PC-3 (cell line): ENCODE results near the gene KCNC3. TPM values are rescaled to one million over a fixed set of nuclear protein-coding genes. Genes with fewer than 3 reads are reported as not detected.
"Not testable (repeated sequence)": the region's sequence is repeated elsewhere in the genome, so short reads cannot be mapped to it uniquely, and the experiment has no call there.

Source experiments
- ATAC-seq: fragments of 200-7000 bp; cut with Tn5 transposase; 2 replicates; pipeline ENCODE4 v1.9.1; 2020; ENCODE audit warnings: mild to moderate bottlenecking, moderate library complexity
- BruUV-seq: library from RNA; stranded (reverse); fragments of 400-500 nt; replicated peaks from 2 replicates; lab custom pipeline; 2021; lab: Mats Ljungman, UMichigan
- CTCF ChIA-PET: fragments of 300-600 bp; sonication (Branson Sonifier 250); formaldehyde crosslinking; loops from one replicate; lab custom pipeline; 2022; ENCODE audit warnings: antibody characterized with exemption; lab: Charles Lee
- POLR2A ChIA-PET: fragments of 300-600 bp; sonication (Branson Sonifier 250); formaldehyde crosslinking; loops from one replicate; lab custom pipeline; 2022; ENCODE audit warnings: antibody characterized with exemption; ENCODE audit not compliant: unreplicated experiment; lab: Charles Lee
- DNase-seq: peaks from one replicate; pipeline ENCODE4 v3.0.0-alpha.2; 2015
- H2AFZ ChIP-seq: fragments of 300-600 bp; sonication (generic); 2 replicates; pipeline ENCODE4 v1.6.0; 2016; ENCODE audit warnings: antibody characterized with exemption, low read length
- H3F3A ChIP-seq: fragments of 300-600 bp; sonication (generic); one replicate; pipeline ENCODE4 v1.6.0; 2017; ENCODE audit warnings: antibody characterized with exemption, low read length, control low read depth, mild to moderate bottlenecking; ENCODE audit not compliant: unreplicated experiment
- H3K27ac ChIP-seq: fragments of 300-600 bp; sonication (generic); 2 replicates; pipeline ENCODE4 v1.5.1; 2016; ENCODE audit warnings: mild to moderate bottlenecking, low read length
- H3K27me3 ChIP-seq: fragments of 300-600 bp; sonication (generic); 2 replicates; pipeline ENCODE4 v1.6.1; 2016; ENCODE audit warnings: low read length, mixed read lengths
- H3K36me3 ChIP-seq: fragments of 300-600 bp; sonication (generic); 2 replicates; pipeline ENCODE4 v1.6.1; 2016; ENCODE audit warnings: low read depth, mixed run types, low read length, mixed read lengths
- H3K4me1 ChIP-seq: fragments of 300-600 bp; sonication (generic); 2 replicates; pipeline ENCODE4 v1.5.1; 2016; ENCODE audit warnings: low read length; ENCODE audit not compliant: insufficient read depth
- H3K4me2 ChIP-seq: fragments of 300-600 bp; sonication (generic); 2 replicates; pipeline ENCODE4 v1.6.0; 2016; ENCODE audit warnings: low read length
- H3K4me3 ChIP-seq: fragments of 300-600 bp; sonication (generic); 2 replicates; pipeline ENCODE4 v1.5.1; 2016; ENCODE audit warnings: mild to moderate bottlenecking, low read length, mixed read lengths
- H3K79me2 ChIP-seq: fragments of 300-600 bp; sonication (generic); 2 replicates; pipeline ENCODE4 v1.6.1; 2017; ENCODE audit warnings: low read length, mixed read lengths
- H3K9ac ChIP-seq: fragments of 300-600 bp; sonication (generic); 2 replicates; pipeline ENCODE4 v1.6.0; 2016; ENCODE audit warnings: mild to moderate bottlenecking, low read length
- H3K9me2 ChIP-seq: fragments of 300-600 bp; sonication (generic); replicated peaks from 2 replicates; pipeline ENCODE4 v1.6.1; 2016; ENCODE audit warnings: mixed run types, low read length, mixed read lengths
- H3K9me3 ChIP-seq: fragments of 300-600 bp; sonication (generic); 2 replicates; pipeline ENCODE4 v1.6.1; 2016; ENCODE audit warnings: low read length, mixed read lengths
- H4K20me1 ChIP-seq: fragments of 300-600 bp; sonication (generic); 2 replicates; pipeline ENCODE4 v1.6.1; 2016; ENCODE audit warnings: low read length, mixed read lengths
- CTCF ChIP-seq: fragments of 300-600 bp; sonication (generic); conservative IDR thresholded peaks from 2 replicates; pipeline ENCODE4 v1.5.1; 2017; ENCODE audit warnings: antibody characterized with exemption, low read depth, mild to moderate bottlenecking, low read length
- EZH2 ChIP-seq: fragments of 300-600 bp; sonication (generic); IDR thresholded peaks from one replicate; pipeline ENCODE4 v1.6.1; 2017; ENCODE audit warnings: antibody characterized with exemption, mild to moderate bottlenecking, low read length; ENCODE audit not compliant: unreplicated experiment
- EZH2phosphoT487 ChIP-seq: fragments of 300-600 bp; sonication (generic); IDR thresholded peaks from 2 replicates; pipeline ENCODE4 v1.6.1; 2018; ENCODE audit warnings: mild to moderate bottlenecking, antibody characterized with exemption, low read length, borderline replicate concordance
- intact Hi-C: fragments of 100-400 bp; cut with micrococcal nuclease; formaldehyde crosslinking; loops from 2 replicates; pipeline ENCODE4 v1.9.0; 2023
- total RNA-seq: library from RNA; depleted of rRNA; stranded (reverse); fragments of >200 nt; gene quantifications from 2 replicates; pipeline ENCODE4 v1.2.3, GENCODE V29; 2014

The KCNC3 gene
- total RNA-seq, 1 experiment from 2014 or later: 3.1 TPM

- Histone ChIP-seq H3K79me2 (no peaks in the 10 kb centered on the region), H3F3A (no peaks in the 10 kb centered on the region), H3K4me2 (peak overlapping the region; percentile 79), H3K27me3 (no peaks in the 10 kb centered on the region), H2AFZ (peak overlapping the region; percentile 79), H3K9ac (no peak overlapping the region), H3K27ac (no peak overlapping the region), H3K9me3 (no peaks in the 10 kb centered on the region), H3K4me3 (peak overlapping the region; percentile 60; the same call in 1 of the 2 replicates), H4K20me1 (no peaks in the 10 kb centered on the region), H3K9me2 (no peaks in the 10 kb centered on the region), H3K36me3 (no peaks in the 10 kb centered on the region), H3K4me1 (no peaks in the 10 kb centered on the region; the same call in 1 of the 2 replicates)
- no TSS peak for BruUV-seq
- POLR2A ChIA-PET: no interaction called here
- no peak for ATAC-seq
- intact Hi-C loops: loop anchor here (1.0 kb wide), 3 partner anchors 104 to 427 kb away; no protein-coding TSS in a partner anchor
- TF ChIP-seq EZH2phosphoT487 (no peak), CTCF (no peak), EZH2 (no peak)
- CTCF ChIA-PET: interaction anchor here (0.6 to 1.4 kb wide), 4 partner anchors 28 to 664 kb away, joined by 4 to 8 read pairs (median 4); partner anchors contain the start of gene KCNC3
- no peak for DNase-seq
Observed at GRCh38 chr19:50356691-50357177, 27.6 kb upstream of the KCNC3 start.

- H3K36me3 ChIP-seq, DNase-seq, H3K4me1 ChIP-seq, H3K4me3 ChIP-seq, POLR2A ChIA-PET, H3K79me2 ChIP-seq, H2AFZ ChIP-seq, H3K4me2 ChIP-seq, H3K9me3 ChIP-seq, H3K9me2 ChIP-seq, H3K27ac ChIP-seq, H3F3A ChIP-seq, intact Hi-C loops, H4K20me1 ChIP-seq, H3K27me3 ChIP-seq, ATAC-seq, BruUV-seq, H3K9ac ChIP-seq: not testable (repeated sequence)
- CTCF ChIA-PET: interaction anchor here (0.7 kb wide), 1 partner anchor 99 kb away, joined by 5 read pairs; no protein-coding TSS in a partner anchor
Observed at GRCh38 chr19:50353487-50353880, 24.3 kb upstream of the KCNC3 start.

- Histone ChIP-seq H3K9me2 (no peaks in the 10 kb centered on the region), H3K79me2 (no peaks in the 10 kb centered on the region), H2AFZ (no peak overlapping the region), H3K27ac (no peak overlapping the region), H3K9me3 (no peaks in the 10 kb centered on the region), H4K20me1 (no peaks in the 10 kb centered on the region), H3K4me3 (no peak overlapping the region), H3K4me2 (no peak overlapping the region), H3K27me3 (no peaks in the 10 kb centered on the region), H3K9ac (no peak overlapping the region), H3K4me1 (no peaks in the 10 kb centered on the region), H3F3A (no peaks in the 10 kb centered on the region), H3K36me3 (no peaks in the 10 kb centered on the region)
- intact Hi-C loops: no loop called here
- BruUV-seq: no TSS peak
- ChIA-PET POLR2A (interaction anchor here (0.6 kb wide), 1 partner anchor 32 kb away, joined by 5 read pairs; the partner anchor contains the start of gene POLD1), CTCF (no interaction called here)
- no peak for ATAC-seq
- no peak for TF ChIP-seq EZH2phosphoT487
- TF ChIP-seq EZH2: no peak
- no peak for TF ChIP-seq CTCF
- no peak for DNase-seq
Observed at GRCh38 chr19:50352242-50352641, 23.1 kb upstream of the KCNC3 start.
